ENCODE results near the gene ELP4. TPM values are rescaled to one million over a fixed set of nuclear protein-coding genes. Genes with fewer than 3 reads are reported as not detected.

Gene ELP4
- total and polyA plus RNA-seq, 9 of the 15 experiments (the other 6 are each of a cell fraction or from before 2014, with no cell fraction given) = 24.1 to 60.3 (median 38.7) TPM

DNA sequence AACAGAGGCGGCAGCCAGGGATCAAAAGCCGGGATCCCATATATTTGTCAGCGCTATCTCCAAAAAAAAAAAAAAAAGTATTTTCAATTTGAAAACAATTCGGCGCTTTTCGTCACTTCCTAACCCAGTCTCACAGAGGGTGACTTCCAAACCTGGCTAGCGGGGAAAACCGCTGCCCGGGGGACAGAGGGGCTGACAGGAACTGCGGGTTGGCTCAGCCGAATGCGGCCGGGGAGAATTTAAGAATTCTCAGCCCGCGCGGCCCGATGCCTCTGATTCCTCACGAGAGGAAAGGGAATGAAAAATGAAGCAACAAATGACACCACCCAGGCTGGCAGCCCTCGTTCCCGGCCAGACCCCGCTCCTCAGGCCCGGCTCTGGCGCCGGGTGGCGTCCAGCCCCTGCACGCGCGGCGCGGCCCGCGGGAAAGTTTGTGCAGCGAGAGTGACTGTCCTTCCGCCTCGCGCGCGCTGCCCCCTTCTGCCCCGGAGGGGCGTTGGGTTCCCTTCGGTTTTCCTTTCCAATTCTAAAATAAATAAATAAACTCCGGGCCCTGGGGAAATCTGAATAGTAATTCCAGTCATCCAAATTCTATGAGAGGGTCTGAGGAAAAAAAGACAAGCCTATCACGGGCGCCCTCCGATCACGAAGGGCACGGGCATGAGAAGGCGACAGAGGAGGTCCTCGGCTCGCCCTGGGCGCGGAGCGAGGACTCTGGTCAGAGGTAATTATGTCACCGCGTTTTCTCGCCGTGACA, 306.3 kb downstream of the ELP4 start (continued):
- TF ChIP-seq, protein P1, sequence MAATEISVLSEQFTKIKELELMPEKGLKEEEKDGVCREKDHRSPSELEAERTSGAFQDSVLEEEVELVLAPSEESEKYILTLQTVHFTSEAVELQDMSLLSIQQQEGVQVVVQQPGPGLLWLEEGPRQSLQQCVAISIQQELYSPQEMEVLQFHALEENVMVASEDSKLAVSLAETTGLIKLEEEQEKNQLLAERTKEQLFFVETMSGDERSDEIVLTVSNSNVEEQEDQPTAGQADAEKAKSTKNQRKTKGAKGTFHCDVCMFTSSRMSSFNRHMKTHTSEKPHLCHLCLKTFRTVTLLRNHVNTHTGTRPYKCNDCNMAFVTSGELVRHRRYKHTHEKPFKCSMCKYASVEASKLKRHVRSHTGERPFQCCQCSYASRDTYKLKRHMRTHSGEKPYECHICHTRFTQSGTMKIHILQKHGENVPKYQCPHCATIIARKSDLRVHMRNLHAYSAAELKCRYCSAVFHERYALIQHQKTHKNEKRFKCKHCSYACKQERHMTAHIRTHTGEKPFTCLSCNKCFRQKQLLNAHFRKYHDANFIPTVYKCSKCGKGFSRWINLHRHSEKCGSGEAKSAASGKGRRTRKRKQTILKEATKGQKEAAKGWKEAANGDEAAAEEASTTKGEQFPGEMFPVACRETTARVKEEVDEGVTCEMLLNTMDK (IDR thresholded peaks at IDR 0.05; ENCODE audit: borderline replicate concordance, insufficient read depth, low read depth, low read length, poor library complexity, severe bottlenecking) = peak; percentile 83
- TF ChIP-seq, protein P2, sequence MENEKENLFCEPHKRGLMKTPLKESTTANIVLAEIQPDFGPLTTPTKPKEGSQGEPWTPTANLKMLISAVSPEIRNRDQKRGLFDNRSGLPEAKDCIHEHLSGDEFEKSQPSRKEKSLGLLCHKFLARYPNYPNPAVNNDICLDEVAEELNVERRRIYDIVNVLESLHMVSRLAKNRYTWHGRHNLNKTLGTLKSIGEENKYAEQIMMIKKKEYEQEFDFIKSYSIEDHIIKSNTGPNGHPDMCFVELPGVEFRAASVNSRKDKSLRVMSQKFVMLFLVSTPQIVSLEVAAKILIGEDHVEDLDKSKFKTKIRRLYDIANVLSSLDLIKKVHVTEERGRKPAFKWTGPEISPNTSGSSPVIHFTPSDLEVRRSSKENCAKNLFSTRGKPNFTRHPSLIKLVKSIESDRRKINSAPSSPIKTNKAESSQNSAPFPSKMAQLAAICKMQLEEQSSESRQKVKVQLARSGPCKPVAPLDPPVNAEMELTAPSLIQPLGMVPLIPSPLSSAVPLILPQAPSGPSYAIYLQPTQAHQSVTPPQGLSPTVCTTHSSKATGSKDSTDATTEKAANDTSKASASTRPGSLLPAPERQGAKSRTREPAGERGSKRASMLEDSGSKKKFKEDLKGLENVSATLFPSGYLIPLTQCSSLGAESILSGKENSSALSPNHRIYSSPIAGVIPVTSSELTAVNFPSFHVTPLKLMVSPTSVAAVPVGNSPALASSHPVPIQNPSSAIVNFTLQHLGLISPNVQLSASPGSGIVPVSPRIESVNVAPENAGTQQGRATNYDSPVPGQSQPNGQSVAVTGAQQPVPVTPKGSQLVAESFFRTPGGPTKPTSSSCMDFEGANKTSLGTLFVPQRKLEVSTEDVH (IDR thresholded peaks at IDR 0.05; ENCODE audit: low read depth, partially characterized antibody) = peak; percentile 60
- TF ChIP-seq U2AF1 (optimal IDR thresholded peaks at IDR 0.05; ENCODE audit: low read depth, low read length) = no peak
- TF ChIP-seq, protein P3, sequence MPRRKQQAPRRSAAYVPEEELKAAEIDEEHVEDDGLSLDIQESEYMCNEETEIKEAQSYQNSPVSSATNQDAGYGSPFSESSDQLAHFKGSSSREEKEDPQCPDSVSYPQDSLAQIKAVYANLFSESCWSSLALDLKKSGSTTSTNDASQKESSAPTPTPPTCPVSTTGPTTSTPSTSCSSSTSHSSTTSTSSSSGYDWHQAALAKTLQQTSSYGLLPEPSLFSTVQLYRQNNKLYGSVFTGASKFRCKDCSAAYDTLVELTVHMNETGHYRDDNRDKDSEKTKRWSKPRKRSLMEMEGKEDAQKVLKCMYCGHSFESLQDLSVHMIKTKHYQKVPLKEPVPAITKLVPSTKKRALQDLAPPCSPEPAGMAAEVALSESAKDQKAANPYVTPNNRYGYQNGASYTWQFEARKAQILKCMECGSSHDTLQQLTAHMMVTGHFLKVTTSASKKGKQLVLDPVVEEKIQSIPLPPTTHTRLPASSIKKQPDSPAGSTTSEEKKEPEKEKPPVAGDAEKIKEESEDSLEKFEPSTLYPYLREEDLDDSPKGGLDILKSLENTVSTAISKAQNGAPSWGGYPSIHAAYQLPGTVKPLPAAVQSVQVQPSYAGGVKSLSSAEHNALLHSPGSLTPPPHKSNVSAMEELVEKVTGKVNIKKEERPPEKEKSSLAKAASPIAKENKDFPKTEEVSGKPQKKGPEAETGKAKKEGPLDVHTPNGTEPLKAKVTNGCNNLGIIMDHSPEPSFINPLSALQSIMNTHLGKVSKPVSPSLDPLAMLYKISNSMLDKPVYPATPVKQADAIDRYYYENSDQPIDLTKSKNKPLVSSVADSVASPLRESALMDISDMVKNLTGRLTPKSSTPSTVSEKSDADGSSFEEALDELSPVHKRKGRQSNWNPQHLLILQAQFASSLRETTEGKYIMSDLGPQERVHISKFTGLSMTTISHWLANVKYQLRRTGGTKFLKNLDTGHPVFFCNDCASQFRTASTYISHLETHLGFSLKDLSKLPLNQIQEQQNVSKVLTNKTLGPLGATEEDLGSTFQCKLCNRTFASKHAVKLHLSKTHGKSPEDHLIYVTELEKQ (CRISPR knock-in tag; IDR thresholded peaks at IDR 0.05) = no peak
- TF ChIP-seq ZNF140 (CRISPR knock-in tag; IDR thresholded peaks at IDR 0.05) = no peak
- no peak for TF ChIP-seq NEUROD1 (IDR thresholded peaks at IDR 0.05; ENCODE audit: borderline replicate concordance, low read depth, low read length, partially characterized antibody)

Measured in K562 (cell line).